Measurements from ENCODE around the gene TLR7. TPM values are rescaled to one million over a fixed set of nuclear protein-coding genes. Genes with fewer than 3 reads are reported as not detected.

The TLR7 gene
- 0.97 and 1.1 TPM in 2 replicates for polyA plus RNA-seq (2013)

GRCh38 chrX:12866451-12867377, at the start of gene TLR7:
TSS of gene TLR7 (plus strand) at chrX:12867072. CDS start at chrX:12867579, 507 bp downstream.
- Histone ChIP-seq H2BK12ac (ENCODE audit: low read length) (no peak within 1 kb of the TSS), H3K14ac (ENCODE audit: low read length) (no peak within 1 kb of the TSS), H4K12ac (ENCODE audit: low read depth, low read length) (no peak within 1 kb of the TSS), H3K79me2 (ENCODE audit: control insufficient read depth, insufficient read depth, low read length, poor library complexity) (no peaks in the 10 kb centered on the region), H3K79me1 (ENCODE audit: low read length) (peaks cover 8% of the 10 kb centered on the region), H3K23ac (ENCODE audit: low read length) (no peak within 1 kb of the TSS), H2AFZ (ENCODE audit: insufficient read depth, low read length, poor library complexity) (no peak within 1 kb of the TSS), H4K91ac (ENCODE audit: low read depth, low read length) (no peak within 1 kb of the TSS), H2BK5ac (ENCODE audit: low read depth, low read length, poor library complexity) (no peak within 1 kb of the TSS), H3K4me2 (ENCODE audit: low read length) (peak within 1 kb of the TSS; percentile 10), H3K9ac (ENCODE audit: low read length) (no peak within 1 kb of the TSS), H3K27me3 (ENCODE audit: insufficient read depth, low read length) (no peaks in the 10 kb centered on the region), H3K4me3 (ENCODE audit: low read depth, low read length) (no peak within 1 kb of the TSS), H3K18ac (ENCODE audit: low read length) (no peak within 1 kb of the TSS), H3K9me3 (ENCODE audit: insufficient read depth, low read depth, low read length) (no peaks in the 10 kb centered on the region), H3K4ac (ENCODE audit: low read depth, low read length) (no peak within 1 kb of the TSS), H4K8ac (ENCODE audit: low read depth, low read length) (no peak within 1 kb of the TSS), H3K4me1 (ENCODE audit: control insufficient read depth in 1 of 2, insufficient read depth in 2 of 2, low read length in 2 of 2) (peaks cover 0 to 6% of the 10 kb centered on the region in 2 experiments), H2BK120ac (ENCODE audit: insufficient read depth, low read length, poor library complexity) (peak within 1 kb of the TSS; percentile 43), H3K27ac (ENCODE audit: low read depth, low read length) (peak within 1 kb of the TSS; percentile 52), H2AK5ac (ENCODE audit: low read length) (no peak within 1 kb of the TSS), H3K36me3 (ENCODE audit: control insufficient read depth in 1 of 2, insufficient read depth in 2 of 2, low read length in 2 of 2) (no peaks in the 10 kb centered on the region)
- no CpG with 5 or more reads among the region's 7 CpGs for WGBS (ENCODE audit: extremely low coverage, insufficient coverage, insufficient read length)
- DNase-seq: no peak

- H3K9me3 ChIP-seq (ENCODE audit: insufficient read depth, low read depth, low read length): peaks cover 1% of the 10 kb centered on the region
- H4K8ac ChIP-seq (ENCODE audit: low read depth, low read length): no peak overlapping the region
- H4K91ac ChIP-seq (ENCODE audit: low read depth, low read length): no peak overlapping the region
- H2BK5ac ChIP-seq (ENCODE audit: low read depth, low read length, poor library complexity): no peak overlapping the region
- H3K27me3 ChIP-seq (ENCODE audit: insufficient read depth, low read length): no peaks in the 10 kb centered on the region
- peaks cover 2% of the 10 kb centered on the region for H3K79me1 ChIP-seq (ENCODE audit: low read length)
- H3K79me2 ChIP-seq (ENCODE audit: control insufficient read depth, insufficient read depth, low read length, poor library complexity): no peaks in the 10 kb centered on the region
- no peak overlapping the region for H3K4ac ChIP-seq (ENCODE audit: low read depth, low read length)
- no peak overlapping the region for H4K12ac ChIP-seq (ENCODE audit: low read depth, low read length)
- H3K14ac ChIP-seq (ENCODE audit: low read length): no peak overlapping the region
- H3K4me3 ChIP-seq (ENCODE audit: low read depth, low read length): no peak overlapping the region
- no peak overlapping the region for H2BK120ac ChIP-seq (ENCODE audit: insufficient read depth, low read length, poor library complexity)
- H3K23ac ChIP-seq (ENCODE audit: low read length): no peak overlapping the region
- peaks cover 3 to 6% of the 10 kb centered on the region in 2 experiments for H3K36me3 ChIP-seq (ENCODE audit: control insufficient read depth in 1 of 2, insufficient read depth in 2 of 2, low read length in 2 of 2)
- H2AFZ ChIP-seq (ENCODE audit: insufficient read depth, low read length, poor library complexity): no peak overlapping the region
- no peak overlapping the region for H2BK12ac ChIP-seq (ENCODE audit: low read length)
- no peak for DNase-seq
- H2AK5ac ChIP-seq (ENCODE audit: low read length): no peak overlapping the region
- WGBS (ENCODE audit: extremely low coverage, insufficient coverage, insufficient read length): no CpG with 5 or more reads among the region's 5 CpGs
- H3K18ac ChIP-seq (ENCODE audit: low read length): no peak overlapping the region
- no peak overlapping the region for H3K4me2 ChIP-seq (ENCODE audit: low read length)
- no peak overlapping the region for H3K9ac ChIP-seq (ENCODE audit: low read length)
- H3K4me1 ChIP-seq (ENCODE audit: control insufficient read depth in 1 of 2, insufficient read depth in 2 of 2, low read length in 2 of 2): no peaks in the 10 kb centered on the region
- H3K27ac ChIP-seq (ENCODE audit: low read depth, low read length): no peak overlapping the region
Observed at GRCh38 chrX:12817528-12817927, 49.3 kb upstream of the TLR7 start.

GRCh38 chrX:12819222-12819621, 47.6 kb upstream of the TLR7 start:
- peak in 1 of 2 donors; percentile 22 for DNase-seq
- Histone ChIP-seq H3K27me3 (ENCODE audit: insufficient read depth, low read length) (no peaks in the 10 kb centered on the region), H2AFZ (ENCODE audit: insufficient read depth, low read length, poor library complexity) (no peak overlapping the region), H3K79me1 (ENCODE audit: low read length) (peaks cover 2% of the 10 kb centered on the region), H2BK120ac (ENCODE audit: insufficient read depth, low read length, poor library complexity) (no peak overlapping the region), H3K4me1 (ENCODE audit: control insufficient read depth in 1 of 2, insufficient read depth in 2 of 2, low read length in 2 of 2) (no peaks in the 10 kb centered on the region), H3K79me2 (ENCODE audit: control insufficient read depth, insufficient read depth, low read length, poor library complexity) (no peaks in the 10 kb centered on the region), H3K4me3 (ENCODE audit: low read depth, low read length) (no peak overlapping the region), H3K4me2 (ENCODE audit: low read length) (no peak overlapping the region), H3K27ac (ENCODE audit: low read depth, low read length) (no peak overlapping the region), H3K9me3 (ENCODE audit: insufficient read depth, low read depth, low read length) (peaks cover 1% of the 10 kb centered on the region), H4K91ac (ENCODE audit: low read depth, low read length) (no peak overlapping the region), H4K12ac (ENCODE audit: low read depth, low read length) (no peak overlapping the region), H3K23ac (ENCODE audit: low read length) (no peak overlapping the region), H3K18ac (ENCODE audit: low read length) (no peak overlapping the region), H2BK5ac (ENCODE audit: low read depth, low read length, poor library complexity) (no peak overlapping the region), H2BK12ac (ENCODE audit: low read length) (no peak overlapping the region), H3K9ac (ENCODE audit: low read length) (no peak overlapping the region), H2AK5ac (ENCODE audit: low read length) (no peak overlapping the region), H3K36me3 (ENCODE audit: control insufficient read depth in 1 of 2, insufficient read depth in 2 of 2, low read length in 2 of 2) (peaks cover 3 to 6% of the 10 kb centered on the region in 2 experiments), H4K8ac (ENCODE audit: low read depth, low read length) (no peak overlapping the region), H3K14ac (ENCODE audit: low read length) (no peak overlapping the region), H3K4ac (ENCODE audit: low read depth, low read length) (no peak overlapping the region)
- no CpG with 5 or more reads among the region's 9 CpGs for WGBS (ENCODE audit: extremely low coverage, insufficient coverage, insufficient read length)

- Histone ChIP-seq H3K23ac (ENCODE audit: low read length) (no peak overlapping the region), H4K12ac (ENCODE audit: low read depth, low read length) (no peak overlapping the region), H2BK5ac (ENCODE audit: low read depth, low read length, poor library complexity) (no peak overlapping the region), H3K4me3 (ENCODE audit: low read depth, low read length) (no peak overlapping the region), H3K36me3 (ENCODE audit: control insufficient read depth in 1 of 2, insufficient read depth in 2 of 2, low read length in 2 of 2) (peaks cover 3 to 6% of the 10 kb centered on the region in 2 experiments), H3K18ac (ENCODE audit: low read length) (no peak overlapping the region), H3K9me3 (ENCODE audit: insufficient read depth, low read depth, low read length) (peaks cover 1% of the 10 kb centered on the region), H4K91ac (ENCODE audit: low read depth, low read length) (no peak overlapping the region), H2AK5ac (ENCODE audit: low read length) (no peak overlapping the region), H3K27ac (ENCODE audit: low read depth, low read length) (no peak overlapping the region), H3K79me1 (ENCODE audit: low read length) (peaks cover 5% of the 10 kb centered on the region), H3K79me2 (ENCODE audit: control insufficient read depth, insufficient read depth, low read length, poor library complexity) (no peaks in the 10 kb centered on the region), H3K9ac (ENCODE audit: low read length) (no peak overlapping the region), H2BK12ac (ENCODE audit: low read length) (no peak overlapping the region), H3K27me3 (ENCODE audit: insufficient read depth, low read length) (no peaks in the 10 kb centered on the region), H3K4me1 (ENCODE audit: control insufficient read depth in 1 of 2, insufficient read depth in 2 of 2, low read length in 2 of 2) (no peaks in the 10 kb centered on the region), H4K8ac (ENCODE audit: low read depth, low read length) (no peak overlapping the region), H2BK120ac (ENCODE audit: insufficient read depth, low read length, poor library complexity) (no peak overlapping the region), H2AFZ (ENCODE audit: insufficient read depth, low read length, poor library complexity) (no peak overlapping the region), H3K4me2 (ENCODE audit: low read length) (no peak overlapping the region), H3K14ac (ENCODE audit: low read length) (no peak overlapping the region), H3K4ac (ENCODE audit: low read depth, low read length) (no peak overlapping the region)
- no CpG with 5 or more reads among the region's 7 CpGs for WGBS (ENCODE audit: extremely low coverage, insufficient coverage, insufficient read length)
- DNase-seq: no peak
Observed at GRCh38 chrX:12820737-12821136, 46.1 kb upstream of the TLR7 start.

Data from trophoblast cell (in vitro differentiated cells and primary cell).